Globus pallidus (tissue), 1 donor: ENCODE measurements around the gene RNF144A.

Experiments used
- DNase-seq: peaks from one replicate; pipeline ENCODE4 v3.0.0-alpha.2; 2015; ENCODE audit warnings: low spot score

RNF144A gene

DNA sequence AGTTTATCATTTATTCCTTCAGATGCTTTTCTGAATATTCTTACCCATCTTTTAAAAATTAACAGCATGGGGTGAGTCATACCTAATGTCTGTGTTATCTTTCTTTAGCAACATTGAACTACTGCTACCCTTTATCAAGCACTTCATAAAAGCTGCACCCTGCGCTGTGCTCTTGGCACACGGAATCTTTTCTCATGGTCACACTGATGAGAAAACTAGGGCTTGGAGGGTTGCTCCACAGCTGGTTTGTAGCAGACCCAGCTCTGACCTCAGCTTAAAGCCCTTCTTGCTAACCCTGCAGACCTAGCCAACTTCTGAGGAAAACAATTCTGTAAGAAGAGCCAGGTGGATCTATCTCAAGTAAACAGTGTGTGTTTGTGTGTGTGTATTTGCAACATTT is 106.3 kb downstream of the RNF144A start:
- no peak for DNase-seq

DNA sequence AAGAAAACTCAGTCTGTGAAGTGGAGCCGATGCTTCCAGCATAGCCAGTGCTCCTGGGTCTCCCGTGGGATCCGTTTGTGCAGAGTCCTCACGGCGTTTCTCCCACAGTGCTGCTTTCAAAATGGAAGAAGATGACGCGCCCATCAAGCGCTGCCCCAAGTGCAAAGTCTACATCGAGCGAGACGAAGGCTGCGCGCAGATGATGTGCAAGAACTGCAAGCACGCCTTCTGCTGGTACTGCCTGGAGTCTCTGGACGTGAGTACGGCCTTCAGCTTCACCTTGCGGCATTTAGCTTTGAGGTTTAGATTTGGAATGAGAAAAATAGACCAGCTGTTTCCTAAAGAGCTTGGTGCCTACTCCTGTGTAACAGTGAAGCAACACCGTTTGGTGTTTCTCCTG is 107.0 kb downstream of the RNF144A start:
- no peak for DNase-seq

GRCh38 chr2:7025082-7025481 is 107.9 kb downstream of the RNF144A start:
- no peak for DNase-seq

DNA sequence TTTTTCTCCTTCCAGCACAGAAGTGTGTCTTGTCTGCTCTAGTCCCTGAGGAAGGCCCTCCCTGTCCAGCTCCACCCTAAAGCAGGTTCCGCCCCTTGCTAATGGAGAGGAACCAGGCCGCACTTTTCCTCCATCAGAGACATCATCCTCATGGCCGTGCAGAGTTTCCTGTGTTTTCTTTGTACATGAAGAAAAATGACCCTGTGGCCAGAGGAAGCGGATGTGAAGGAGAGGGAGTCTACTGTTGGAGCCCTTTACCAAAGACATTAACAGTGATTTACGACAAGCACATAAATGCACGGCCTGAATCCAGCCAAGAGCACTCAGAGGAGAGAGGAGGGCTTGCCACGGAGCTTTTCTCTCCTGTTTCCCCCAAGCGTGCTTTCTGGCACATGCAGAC is 109.5 kb downstream of the RNF144A start:
- DNase-seq = no peak

DNA sequence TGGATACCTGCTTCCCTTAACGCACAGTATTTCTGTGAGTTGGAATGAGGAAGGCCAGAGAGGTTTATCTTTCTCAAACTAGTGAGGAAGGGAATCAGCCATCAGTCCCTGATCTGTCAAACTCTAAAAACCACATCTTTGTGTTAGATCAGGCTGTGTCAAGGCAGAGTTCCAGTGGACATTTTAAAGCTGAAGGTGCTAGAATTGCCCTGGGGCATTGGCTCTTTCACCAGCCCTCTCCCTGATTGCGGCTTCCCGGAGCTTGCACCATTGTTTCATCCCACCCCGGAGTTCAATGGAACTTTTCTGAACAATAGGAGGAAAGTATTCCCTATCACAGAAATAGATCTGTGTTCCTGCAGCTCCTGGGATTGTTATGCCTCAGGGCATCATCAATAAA is 110.2 kb downstream of the RNF144A start:
- no peak for DNase-seq

DNA sequence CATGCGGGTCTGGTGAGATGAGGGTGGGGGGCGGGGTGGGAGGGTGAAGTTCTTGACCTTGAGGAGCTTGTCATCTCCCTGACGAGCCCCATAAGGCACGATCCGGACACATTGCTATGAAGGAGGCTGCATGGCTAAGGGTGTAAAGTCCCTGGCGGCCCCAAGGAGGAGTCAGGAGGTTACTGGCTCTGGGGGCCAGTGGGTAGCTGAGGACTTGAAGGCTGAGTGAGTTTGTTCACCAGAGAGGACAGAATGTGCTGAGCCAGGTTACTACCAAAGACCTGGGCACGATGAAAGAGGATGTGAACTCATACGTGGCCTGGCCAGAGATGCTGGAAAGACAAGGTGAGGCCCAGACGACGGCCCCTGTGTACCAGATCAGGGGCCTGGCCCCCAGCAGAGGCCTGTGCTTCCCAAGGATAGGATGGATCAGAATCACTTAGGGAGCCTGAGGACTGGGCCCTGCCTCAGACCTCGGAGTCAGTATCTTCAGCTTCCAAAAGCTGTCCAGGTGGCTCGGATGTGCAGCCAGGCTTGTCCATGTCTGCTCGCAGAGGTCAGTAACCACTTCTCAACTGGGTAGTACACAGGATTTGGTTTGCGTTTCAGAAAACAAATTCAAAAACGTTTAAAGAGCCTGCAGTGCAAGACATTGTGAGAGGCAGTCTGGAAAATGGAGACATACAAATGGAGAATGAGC is 110.9 kb downstream of the RNF144A start:
- no peak for DNase-seq

DNA sequence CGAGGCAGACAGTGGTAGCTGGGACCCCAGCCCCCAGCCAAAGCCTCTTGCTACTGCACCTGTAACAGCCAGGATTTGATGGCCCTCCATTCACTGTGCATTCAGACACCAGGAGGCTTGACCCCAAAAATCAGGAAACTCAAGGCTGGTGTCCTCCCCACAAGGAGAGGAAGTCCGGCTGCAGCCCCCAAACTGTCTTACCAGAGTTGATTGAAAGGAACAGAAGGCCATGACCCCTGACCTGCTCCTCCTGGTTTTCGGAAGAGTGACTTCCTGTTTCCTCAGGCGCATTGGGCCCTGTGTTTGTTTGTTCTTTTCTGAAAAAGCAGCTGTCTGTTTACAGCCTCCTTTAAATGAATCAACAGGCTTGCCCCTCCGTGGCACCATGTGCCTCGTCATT is 111.6 kb downstream of the RNF144A start:
- no peak for DNase-seq

GRCh38 chr2:7029291-7030059 is 112.3 kb downstream of the RNF144A start:
- DNase-seq = no peak

DNA sequence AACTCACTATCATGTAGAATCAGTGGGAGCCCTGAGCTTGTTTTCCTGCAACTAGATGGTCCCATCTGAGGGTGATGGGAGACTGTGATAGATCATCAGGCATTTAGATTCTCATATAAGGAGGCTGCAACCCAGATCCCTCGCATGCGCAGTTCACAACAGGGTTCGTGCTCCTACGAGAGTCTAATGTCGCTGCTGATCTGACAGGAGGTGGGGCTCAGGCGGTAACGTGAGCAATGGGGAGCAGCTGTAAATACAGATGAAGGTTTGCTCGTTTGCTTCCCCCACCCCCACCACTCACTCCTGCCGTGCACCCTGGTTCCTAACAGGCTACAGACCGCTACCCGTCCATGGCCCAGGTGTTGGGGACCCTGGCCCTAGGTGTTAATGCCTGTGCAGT is 113.6 kb downstream of the RNF144A start:
- DNase-seq = no peak

DNA sequence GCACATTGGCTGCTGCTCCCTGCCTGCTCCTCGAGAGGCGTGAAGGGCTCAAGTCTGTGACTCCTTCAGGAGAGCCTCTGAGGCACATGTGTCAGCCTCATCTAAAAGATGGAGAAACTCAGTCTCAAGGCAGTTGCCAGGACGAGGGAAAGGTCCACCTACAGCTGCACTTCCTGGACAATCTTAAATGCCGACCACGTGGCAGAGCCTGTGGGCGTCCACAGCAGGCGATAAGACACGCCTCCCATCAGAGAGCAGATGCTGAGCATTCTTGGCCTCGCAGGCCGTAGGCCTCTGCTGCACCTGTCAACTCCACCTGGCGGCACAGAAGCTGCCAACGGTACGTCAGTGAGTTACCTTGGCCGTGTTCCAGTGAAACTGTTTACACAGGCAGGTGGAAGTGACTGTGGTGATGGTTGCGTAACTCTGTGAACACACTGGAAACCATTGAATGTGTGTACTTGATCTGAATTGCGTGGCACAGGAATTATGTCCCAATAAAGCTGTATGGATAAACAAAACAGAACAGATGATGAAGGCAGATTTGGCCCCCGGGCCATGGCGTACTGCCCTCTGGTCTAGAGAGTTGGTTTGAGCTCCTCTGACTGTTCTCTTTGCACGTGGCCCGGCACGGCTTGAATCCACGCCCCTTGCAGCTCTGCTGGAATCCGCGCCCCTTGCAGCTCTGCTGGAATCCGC is 114.5 kb downstream of the RNF144A start:
- no peak for DNase-seq

- no peak for DNase-seq
These were observed 115.2 kb downstream of the RNF144A start for GRCh38 chr2:7032371-7032770.

DNA sequence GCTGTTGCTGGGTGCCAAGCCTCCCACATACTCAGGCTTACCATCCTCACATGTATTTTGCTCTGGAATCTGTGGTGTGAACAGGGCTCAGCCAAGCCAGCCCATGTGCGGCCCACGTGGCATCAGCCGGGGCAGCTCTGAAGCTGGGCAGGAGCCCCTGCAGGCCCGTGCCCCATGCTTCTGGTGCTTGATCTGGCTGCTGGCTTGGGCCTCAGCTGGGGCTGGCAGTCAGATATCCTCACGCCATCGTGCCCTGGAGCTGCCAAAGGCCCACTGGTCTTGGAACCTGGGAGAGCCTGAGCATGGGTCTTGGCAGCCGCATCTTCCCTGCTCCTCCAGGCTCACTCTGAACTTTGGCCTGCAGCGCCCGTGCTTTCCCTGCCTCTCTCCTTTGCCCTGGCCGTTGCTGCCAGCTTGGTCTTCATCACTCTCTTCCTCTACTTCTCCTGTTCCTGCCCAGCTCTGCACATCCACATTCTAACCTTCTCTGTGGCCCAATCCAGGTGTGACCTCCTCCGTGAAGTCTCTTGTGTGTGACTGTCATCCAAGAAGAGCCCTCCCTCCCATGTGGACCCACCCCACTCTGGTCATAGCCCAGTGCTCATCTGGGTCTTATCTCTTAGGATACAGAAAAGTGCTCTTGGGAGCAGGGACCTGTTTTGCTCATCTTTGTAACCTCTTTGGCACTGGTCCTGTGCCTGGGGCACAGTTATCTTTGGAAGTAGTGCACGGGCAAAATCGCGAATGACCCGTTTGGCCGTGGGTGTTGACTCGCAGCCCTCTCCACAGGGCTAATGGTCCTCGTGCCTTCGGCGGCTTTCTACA is 116.1 kb downstream of the RNF144A start:
- DNase-seq = no peak

GRCh38 chr2:7034303-7034702 is 117.1 kb downstream of the RNF144A start:
- DNase-seq = no peak

GRCh38 chr2:7035884-7036283 is 118.7 kb downstream of the RNF144A start:
- DNase-seq = no peak

- DNase-seq = peak; percentile 84
These were observed 120.4 kb downstream of the RNF144A start for GRCh38 chr2:7037340-7038333.

DNA sequence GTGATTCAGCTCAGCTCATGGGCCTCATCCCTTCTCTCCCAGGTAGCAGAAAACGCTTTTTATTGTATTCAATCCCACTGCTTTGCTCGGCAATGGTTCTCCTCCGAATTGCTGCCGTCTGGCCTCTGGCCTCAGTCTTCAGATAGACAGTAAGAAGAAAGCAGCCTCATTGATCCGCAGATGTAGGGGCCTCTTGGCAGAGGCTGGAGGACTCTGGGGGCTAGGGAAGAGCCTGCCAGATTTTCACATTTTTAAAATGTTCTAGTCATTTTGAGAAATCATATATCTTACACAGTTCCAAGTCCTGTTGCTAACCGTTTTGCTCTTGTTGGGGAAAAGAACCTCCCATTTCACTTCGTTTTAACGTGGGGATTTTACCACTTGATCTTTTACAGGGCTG is 123.3 kb downstream of the RNF144A start:
- no peak for DNase-seq

DNA sequence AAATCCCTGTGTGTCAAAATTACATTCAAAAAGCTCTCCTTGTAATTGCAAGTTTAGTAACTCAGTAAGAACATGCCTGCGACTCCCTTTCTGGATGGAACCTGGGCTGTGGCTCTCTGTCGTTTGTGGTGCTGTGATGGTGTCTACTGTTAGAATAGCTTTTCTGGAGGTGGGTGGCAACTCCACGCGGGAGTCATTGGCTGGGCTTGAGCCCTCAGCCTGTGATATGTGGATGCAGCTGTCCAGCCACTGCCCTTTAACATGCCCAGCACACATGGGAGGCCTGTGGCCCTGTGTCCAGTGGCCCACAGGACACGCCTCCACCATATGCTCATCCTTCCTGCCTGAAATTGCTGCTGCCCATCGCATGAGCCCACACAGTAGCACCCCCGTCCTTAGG is 124.2 kb downstream of the RNF144A start:
- no peak for DNase-seq

- DNase-seq = no peak
These were observed 126.5 kb downstream of the RNF144A start for GRCh38 chr2:7043690-7044089.

- DNase-seq = peak; percentile 69
These were observed 127.3 kb downstream of the RNF144A start for GRCh38 chr2:7044253-7045250.
